Endometrial microvascular endothelial cells (primary cell): ENCODE results near the gene PLXNA2. TPM values are rescaled to one million over a fixed set of nuclear protein-coding genes. Genes with fewer than 3 reads are reported as not detected.

ENCODE experiments used
- in situ Hi-C: cut with HindIII; loops from 2 replicates; pipeline ENCODE4 v1.10.0; 2017; ENCODE audit warnings: low sequenced_read_pairs, low pct_unique_long_range_greater_than_20kb; ENCODE audit errors: inconsistent ontology term
- total RNA-seq: library from RNA; depleted of rRNA; stranded (reverse); fragments of >200 nt; gene quantifications from one replicate; pipeline ENCODE4 v1.2.3, GENCODE V29; 2015; ENCODE audit errors: inconsistent ontology term

The PLXNA2 gene
- total RNA-seq, 1 donor from 2014 or later: 83.1 TPM

- in situ Hi-C loops: no loop called here
Measured at GRCh38 chr1:208115924-208116640, 128.1 kb downstream of the PLXNA2 start.

DNA sequence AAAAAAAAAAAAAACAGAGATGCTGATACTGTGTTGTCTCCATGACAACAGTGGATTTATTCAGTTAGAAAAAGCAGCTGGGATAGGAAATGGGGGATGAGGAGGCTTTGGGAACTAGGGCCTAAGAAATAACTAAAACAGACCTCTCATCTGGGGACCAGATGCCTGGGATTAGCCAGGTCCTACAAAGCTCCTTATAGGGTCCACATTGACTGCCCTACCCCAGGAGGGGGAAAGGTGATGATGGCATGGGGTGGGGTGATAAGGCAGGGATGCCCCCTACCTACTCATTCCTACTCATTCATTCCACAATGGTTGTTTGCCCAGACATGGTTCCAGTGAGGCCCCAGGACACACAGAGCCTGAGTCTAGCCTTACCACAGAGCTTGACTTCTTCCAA, 131.2 kb downstream of the PLXNA2 start:
- in situ Hi-C loops: no loop called here

DNA sequence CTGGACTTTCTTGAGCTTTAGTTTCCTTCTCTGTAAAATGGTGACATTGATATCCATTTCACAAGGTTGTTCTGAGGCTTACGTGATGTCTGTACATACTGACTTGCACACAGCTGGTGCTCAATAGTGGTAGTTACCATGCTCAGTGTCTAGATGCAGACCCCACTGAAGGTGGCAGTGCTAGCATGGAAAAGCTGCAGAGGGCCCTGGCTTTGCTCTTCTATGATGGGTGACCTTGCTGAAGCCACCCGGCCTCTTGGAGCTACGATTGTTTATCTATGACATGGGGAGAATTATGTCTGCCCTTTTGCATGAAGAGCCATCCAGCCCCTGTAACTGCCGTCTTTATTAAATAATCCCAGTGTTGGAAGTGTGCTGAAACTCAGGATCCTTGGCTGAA, 131.8 kb downstream of the PLXNA2 start:
- in situ Hi-C loops: no loop called here

DNA sequence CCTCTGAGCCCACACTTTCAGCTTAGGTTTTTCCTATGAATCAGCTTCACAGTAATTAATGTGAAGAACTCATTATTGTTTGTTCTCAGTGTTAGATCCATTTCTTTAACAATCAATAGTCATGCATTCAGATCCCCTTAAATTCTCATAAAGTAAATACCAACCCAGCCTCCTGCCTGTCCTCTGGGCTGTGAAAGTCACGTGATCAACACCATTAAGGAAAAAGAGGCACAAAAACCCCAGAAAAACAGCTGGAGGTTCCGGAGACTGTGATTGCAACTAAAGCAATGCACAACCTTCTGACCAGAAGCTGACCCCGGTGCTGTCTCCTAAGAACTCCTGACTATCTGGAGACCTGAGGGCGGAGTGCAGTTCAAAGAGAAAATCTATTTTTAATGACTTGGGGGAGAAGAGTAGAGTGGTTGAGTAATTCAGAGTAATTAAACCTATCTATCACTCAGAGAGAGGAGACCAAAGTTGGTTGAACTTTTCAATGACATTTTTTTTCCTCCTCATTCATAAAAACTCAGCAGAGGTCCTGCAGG, 132.5 kb downstream of the PLXNA2 start:
- in situ Hi-C loops: no loop called here

DNA sequence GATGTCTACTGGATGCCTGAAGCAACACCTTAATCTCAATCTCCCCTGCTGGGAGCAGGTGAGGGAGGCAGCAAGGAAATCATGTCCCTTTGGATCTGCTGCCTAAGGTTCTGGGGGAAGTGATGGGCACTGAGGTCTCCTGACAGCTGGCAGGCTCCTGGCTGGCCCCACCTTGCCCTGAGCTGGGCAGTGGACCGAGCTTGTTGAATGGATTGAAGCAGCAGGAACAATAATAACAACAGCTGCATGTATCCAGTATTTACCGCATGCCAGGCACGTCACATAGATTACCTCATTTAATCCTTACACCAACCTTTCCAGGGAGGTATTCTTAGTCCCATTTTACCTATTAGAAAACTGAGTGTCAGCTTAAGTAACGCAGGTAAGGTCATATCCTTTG, 133.9 kb downstream of the PLXNA2 start:
- in situ Hi-C loops: no loop called here

- in situ Hi-C loops: no loop called here
Measured at GRCh38 chr1:208108646-208109330, 135.4 kb downstream of the PLXNA2 start.

- in situ Hi-C loops: no loop called here
Measured at GRCh38 chr1:208108213-208108608, 136.0 kb downstream of the PLXNA2 start.

GRCh38 chr1:208107425-208108212, 136.6 kb downstream of the PLXNA2 start:
- in situ Hi-C loops: no loop called here

DNA sequence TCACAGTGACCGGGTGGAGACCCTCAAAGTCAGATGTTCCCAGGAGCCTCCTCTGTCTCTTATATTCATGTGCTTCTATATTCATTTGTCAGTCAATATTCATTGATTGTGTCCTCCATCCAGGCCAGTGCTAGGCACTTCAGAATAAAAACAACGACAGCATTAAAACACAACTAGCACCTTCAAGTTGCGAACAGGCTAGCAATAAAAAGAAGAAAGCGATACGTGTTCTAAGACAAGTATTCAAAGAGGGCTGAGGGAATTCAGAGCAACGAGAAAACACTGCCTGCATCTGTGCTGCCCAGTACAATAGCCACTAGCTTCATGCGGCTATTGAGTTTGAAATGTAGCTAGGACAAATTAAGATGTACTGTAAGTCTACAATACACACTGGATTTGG, 138.0 kb downstream of the PLXNA2 start:
- in situ Hi-C loops: no loop called here

DNA sequence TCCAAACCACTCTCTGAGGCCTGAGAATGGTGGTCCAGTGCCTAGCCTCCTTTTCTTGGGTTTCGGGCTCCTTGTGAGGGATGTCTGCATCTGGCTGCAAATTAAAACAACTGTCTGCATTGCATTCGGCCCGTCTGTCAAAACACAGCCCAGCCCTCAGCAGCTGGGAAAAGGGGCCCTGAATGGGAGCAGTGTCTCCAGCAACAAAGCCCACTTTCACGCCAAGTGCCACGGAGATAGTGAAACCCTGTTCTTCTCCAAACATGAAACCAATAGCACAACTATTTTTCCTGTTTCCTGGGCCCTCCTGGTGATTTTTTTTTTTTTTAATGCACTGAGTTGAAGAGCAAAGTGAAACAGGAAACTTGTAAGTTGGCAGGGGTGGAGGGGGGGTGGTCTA, 138.4 kb downstream of the PLXNA2 start:
- in situ Hi-C loops: no loop called here

- in situ Hi-C loops: no loop called here
Measured at GRCh38 chr1:208103597-208104513, 140.3 kb downstream of the PLXNA2 start.

DNA sequence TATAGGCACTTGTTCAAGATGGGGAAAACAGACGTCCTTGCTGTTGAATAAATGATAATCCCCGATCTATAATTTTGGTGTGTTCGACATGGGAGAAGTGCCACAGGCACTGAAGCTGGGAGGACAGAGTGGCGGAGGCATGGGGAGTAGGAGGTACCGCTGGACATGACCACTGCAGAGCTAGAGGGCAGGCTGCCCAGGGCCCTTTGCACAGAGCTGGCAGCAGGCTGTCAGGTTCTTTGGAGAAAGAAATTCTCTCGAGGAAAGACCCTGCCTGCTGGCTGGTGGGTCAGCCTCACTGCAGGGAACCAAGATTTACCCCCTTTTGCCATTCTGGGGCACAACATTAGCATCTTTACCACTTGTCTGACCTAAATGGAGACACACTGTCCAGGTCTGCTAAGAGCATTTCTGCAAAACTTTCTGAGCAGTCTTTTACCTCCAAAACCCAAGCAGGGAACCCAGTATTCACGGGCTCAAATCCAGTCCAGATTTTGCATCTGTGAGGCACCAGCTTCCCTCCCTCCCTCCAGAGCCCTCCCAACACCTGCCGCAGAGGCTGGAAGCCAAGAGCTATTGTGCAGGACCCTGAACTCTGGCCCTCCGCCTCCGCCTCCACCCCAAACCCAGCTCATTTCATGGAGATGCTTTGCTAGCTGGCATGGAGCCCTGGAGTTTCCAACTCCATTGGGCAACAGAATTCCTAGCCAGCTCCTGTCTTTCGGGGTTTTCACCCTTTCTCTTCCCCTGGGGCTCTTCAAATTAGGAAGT, 142.3 kb downstream of the PLXNA2 start:
- in situ Hi-C loops: no loop called here

DNA sequence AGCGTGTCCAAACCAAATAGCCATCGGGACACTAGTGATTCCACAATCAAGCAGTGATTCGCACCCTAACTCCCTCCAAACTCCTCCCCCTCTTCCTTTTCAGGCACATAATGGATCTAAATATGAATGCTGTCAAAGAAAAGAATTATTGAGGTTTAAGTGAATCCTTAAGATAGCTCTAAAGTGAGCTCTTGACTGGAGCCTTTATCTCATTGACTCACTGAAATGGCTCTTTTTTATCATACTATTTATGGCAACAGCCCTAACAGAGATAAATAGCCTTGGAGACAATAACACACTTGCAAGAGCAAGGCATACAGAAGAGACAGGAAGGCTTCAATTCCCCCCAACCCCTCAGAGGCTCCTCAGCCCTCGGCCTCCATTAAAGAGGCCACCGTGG, 143.3 kb downstream of the PLXNA2 start:
- in situ Hi-C loops: no loop called here

DNA sequence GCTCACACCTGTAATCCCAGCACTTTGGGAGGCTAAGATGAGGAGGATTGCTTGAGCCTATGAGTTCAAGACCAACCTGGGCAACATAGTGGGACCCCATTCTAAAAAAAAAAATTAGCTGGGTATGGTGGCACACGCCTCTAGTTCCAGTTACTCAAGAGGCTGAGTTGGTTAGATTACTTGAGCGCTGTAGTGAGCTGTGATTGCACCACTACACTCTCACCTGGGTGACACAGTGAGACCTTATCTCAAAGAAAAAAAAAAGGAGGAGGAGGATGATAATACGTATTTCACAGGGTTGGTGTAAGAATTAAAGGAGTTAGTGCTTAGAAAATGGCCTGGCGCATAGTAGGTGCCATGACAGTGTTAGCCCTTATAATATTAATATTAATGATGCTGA, 144.1 kb downstream of the PLXNA2 start:
- in situ Hi-C loops: no loop called here

- in situ Hi-C loops: no loop called here
Measured at GRCh38 chr1:208098773-208099172, 145.4 kb downstream of the PLXNA2 start.

- in situ Hi-C loops: no loop called here
Measured at GRCh38 chr1:208093754-208094719, 150.1 kb downstream of the PLXNA2 start.

GRCh38 chr1:208093046-208093445, 151.1 kb downstream of the PLXNA2 start:
- in situ Hi-C loops: no loop called here
